Neural cell (in vitro differentiated cells): Measurements from ENCODE around the gene LENG9. TPM values are rescaled to one million over a fixed set of nuclear protein-coding genes. Genes with fewer than 3 reads are reported as not detected.

Experiments
- H2AFZ ChIP-seq: fragments of 200-600, 300-800 bp; sonication (generic), shearing (Covaris generic); 2 replicates; pipeline ENCODE4 v1.6.0; 2014; ENCODE audit warnings: low read depth, mild to moderate bottlenecking, antibody characterized with exemption, low read length, moderate library complexity
- H3F3A ChIP-seq: fragments of 200-600 bp; shearing (Covaris generic); 2 replicates; pipeline ENCODE4 v1.6.1; 2016; ENCODE audit warnings: mild to moderate bottlenecking, moderate library complexity, mixed read lengths, antibody characterized with exemption, low read length; ENCODE audit not compliant: insufficient read depth, poor library complexity, severe bottlenecking
- H3K27ac ChIP-seq: fragments of 200-600, 300-800 bp; sonication (generic), shearing (Covaris generic); 2 replicates; pipeline ENCODE4 v1.5.1; 2014; ENCODE audit warnings: mild to moderate bottlenecking, low read length, moderate library complexity
- H3K27me3 ChIP-seq: fragments of 300-800, 200-600 bp; sonication (generic), shearing (Covaris generic); 2 replicates; pipeline ENCODE4 v1.6.0; 2014; ENCODE audit warnings: mild to moderate bottlenecking, low read depth, low read length, moderate library complexity; ENCODE audit not compliant: insufficient read depth
- H3K36me3 ChIP-seq: fragments of 300-800, 200-600 bp; sonication (generic), shearing (Covaris generic); 2 replicates; pipeline ENCODE4 v1.5.1; 2014; ENCODE audit warnings: mild to moderate bottlenecking, antibody characterized with exemption, low read length, moderate library complexity; ENCODE audit not compliant: insufficient read depth
- H3K4me2 ChIP-seq: fragments of 300-800, 200-600 bp; sonication (generic), shearing (Covaris generic); 2 replicates; pipeline ENCODE4 v1.6.0; 2014; ENCODE audit warnings: mild to moderate bottlenecking, low read length
- H3K4me3 ChIP-seq: fragments of 300-800, 200-600 bp; sonication (generic), shearing (Covaris generic); 2 replicates; pipeline ENCODE4 v1.5.1; 2014; ENCODE audit warnings: mild to moderate bottlenecking, low read length, moderate library complexity
- H3K79me2 ChIP-seq: fragments of 200-600 bp; shearing (Covaris generic); replicated peaks from 2 replicates; pipeline ENCODE4 v1.6.0; 2014; ENCODE audit warnings: mild to moderate bottlenecking, low read length, moderate library complexity; ENCODE audit not compliant: insufficient read depth
- H3K9ac ChIP-seq: fragments of 300-800, 200-600 bp; sonication (generic), shearing (Covaris generic); 2 replicates; pipeline ENCODE4 v1.6.1; 2016; ENCODE audit warnings: mild to moderate bottlenecking, low read length, mixed read lengths
- H3K9me2 ChIP-seq: fragments of 200-600 bp; shearing (Covaris generic); 2 replicates; pipeline ENCODE4 v1.6.1; 2016; ENCODE audit warnings: mild to moderate bottlenecking, low read length, mixed read lengths; ENCODE audit not compliant: insufficient read depth
- H3K9me3 ChIP-seq: fragments of 200-600, 300-800 bp; sonication (generic), shearing (Covaris generic); 2 replicates; pipeline ENCODE4 v1.6.1; 2016; ENCODE audit warnings: mild to moderate bottlenecking, mixed run types, low read length, moderate library complexity, mixed read lengths
- H4K20me1 ChIP-seq: fragments of 200-600 bp; shearing (Covaris generic); 2 replicates; pipeline ENCODE4 v1.6.1; 2016; ENCODE audit warnings: mild to moderate bottlenecking, mixed run types; ENCODE audit not compliant: insufficient read depth
- CTCF ChIP-seq: fragments of 450-650 bp; IDR thresholded peaks from 2 replicates; pipeline ENCODE4 v1.5.1; 2014; ENCODE audit warnings: antibody characterized with exemption, mild to moderate bottlenecking, moderate library complexity; ENCODE audit not compliant: poor library complexity, severe bottlenecking
- EP300 ChIP-seq: fragments of 450-650 bp; conservative IDR thresholded peaks from 2 replicates; pipeline ENCODE4 v1.6.1; 2014; ENCODE audit warnings: antibody characterized with exemption, mild to moderate bottlenecking, moderate library complexity; ENCODE audit not compliant: poor library complexity, severe bottlenecking
- EZH2 ChIP-seq: fragments of 200-600, 300-800 bp; shearing (Covaris generic), sonication (generic); IDR thresholded peaks from 2 replicates; pipeline ENCODE4 v1.6.1; 2014; ENCODE audit warnings: antibody characterized with exemption, low read length, borderline replicate concordance, mild to moderate bottlenecking; ENCODE audit not compliant: insufficient read depth, poor library complexity, severe bottlenecking
- MXI1 ChIP-seq: fragments of 450-650 bp; conservative IDR thresholded peaks from 2 replicates; pipeline ENCODE4 v1.6.1; 2014; ENCODE audit warnings: antibody characterized with exemption, mild to moderate bottlenecking; ENCODE audit not compliant: poor library complexity, severe bottlenecking
- POLR2AphosphoS5 ChIP-seq: IDR thresholded peaks from 2 replicates; pipeline ENCODE4 v1.6.1; 2012
- RAD21 ChIP-seq: fragments of 450-650 bp; conservative IDR thresholded peaks from 2 replicates; pipeline ENCODE4 v1.6.1; 2014; ENCODE audit warnings: antibody characterized with exemption, mild to moderate bottlenecking, moderate library complexity
- REST ChIP-seq: IDR thresholded peaks from 2 replicates; pipeline ENCODE4 v1.6.1; 2012; ENCODE audit warnings: borderline replicate concordance
- SMC3 ChIP-seq: fragments of 450-650 bp; conservative IDR thresholded peaks from 2 replicates; pipeline ENCODE4 v1.6.1; 2014; ENCODE audit warnings: antibody characterized with exemption, mild to moderate bottlenecking, moderate library complexity; ENCODE audit not compliant: poor library complexity
- TAF1 ChIP-seq: IDR thresholded peaks from 2 replicates; pipeline ENCODE4 v1.6.1; 2012; ENCODE audit warnings: low read depth
- polyA plus RNA-seq: library from polyadenylated mRNA; depleted of rRNA; stranded (reverse); fragments of >200 nt; gene quantifications from 2 replicates; pipeline ENCODE4 v1.2.3, GENCODE V29; 2014

Gene LENG9
- polyA plus RNA-seq, 1 donor from 2014 or later, result 0.58 TPM

GRCh38 chr19:54451997-54452396, 11.6 kb downstream of the LENG9 start:
- no peak overlapping the region for H2AFZ ChIP-seq
- TF ChIP-seq SMC3, result no peak
- no peak for TF ChIP-seq MXI1
- TF ChIP-seq REST, result no peak
- no peak for TF ChIP-seq POLR2AphosphoS5
- no peak for TF ChIP-seq RAD21
- TF ChIP-seq CTCF, result no peak
- TF ChIP-seq EZH2, result no peak
- no peak for TF ChIP-seq TAF1
- no peak for TF ChIP-seq EP300
- H3K9me2 ChIP-seq, result no peaks in the 10 kb centered on the region
- no peak overlapping the region for H3K27ac ChIP-seq
- H3F3A ChIP-seq, result no peaks in the 10 kb centered on the region
- H3K4me3 ChIP-seq, result no peak overlapping the region
- no peak overlapping the region for H3K9ac ChIP-seq
- H3K79me2 ChIP-seq, result peaks cover 43% of the 10 kb centered on the region
- peaks cover 12% of the 10 kb centered on the region for H4K20me1 ChIP-seq
- no peak overlapping the region for H3K4me2 ChIP-seq
- no peaks in the 10 kb centered on the region for H3K27me3 ChIP-seq
- no peaks in the 10 kb centered on the region for H3K9me3 ChIP-seq
- H3K36me3 ChIP-seq, result peaks cover 10% of the 10 kb centered on the region

- Histone ChIP-seq H3K9me2 (no peaks in the 10 kb centered on the region), H3K27ac (no peak overlapping the region), H4K20me1 (peaks cover 12% of the 10 kb centered on the region), H3K27me3 (no peaks in the 10 kb centered on the region), H3K4me2 (no peak overlapping the region), H3K36me3 (peaks cover 10% of the 10 kb centered on the region), H2AFZ (no peak overlapping the region), H3K9ac (peak overlapping the region; percentile 16), H3F3A (no peaks in the 10 kb centered on the region), H3K79me2 (peaks cover 47% of the 10 kb centered on the region), H3K9me3 (no peaks in the 10 kb centered on the region), H3K4me3 (peak overlapping the region; percentile 81)
- TF ChIP-seq REST (no peak), SMC3 (no peak), RAD21 (no peak), POLR2AphosphoS5 (no peak), EZH2 (no peak), EP300 (no peak), TAF1 (no peak), CTCF (no peak), MXI1 (no peak)
Observed at GRCh38 chr19:54451331-54451871, 12.2 kb downstream of the LENG9 start.
